GM19438 (cell line): ENCODE results near the gene FANCL.
"Not testable (repeated sequence)": the region's sequence is repeated elsewhere in the genome, so short reads cannot be mapped to it uniquely, and the experiment has no call there.

Source experiments
- ATAC-seq: cut with Tn5 transposase; IDR thresholded peaks from one replicate; pipeline ENCODE4 v1.9.1; 2021; ENCODE audit warnings: low read depth; ENCODE audit not compliant: unreplicated experiment

Gene FANCL

DNA sequence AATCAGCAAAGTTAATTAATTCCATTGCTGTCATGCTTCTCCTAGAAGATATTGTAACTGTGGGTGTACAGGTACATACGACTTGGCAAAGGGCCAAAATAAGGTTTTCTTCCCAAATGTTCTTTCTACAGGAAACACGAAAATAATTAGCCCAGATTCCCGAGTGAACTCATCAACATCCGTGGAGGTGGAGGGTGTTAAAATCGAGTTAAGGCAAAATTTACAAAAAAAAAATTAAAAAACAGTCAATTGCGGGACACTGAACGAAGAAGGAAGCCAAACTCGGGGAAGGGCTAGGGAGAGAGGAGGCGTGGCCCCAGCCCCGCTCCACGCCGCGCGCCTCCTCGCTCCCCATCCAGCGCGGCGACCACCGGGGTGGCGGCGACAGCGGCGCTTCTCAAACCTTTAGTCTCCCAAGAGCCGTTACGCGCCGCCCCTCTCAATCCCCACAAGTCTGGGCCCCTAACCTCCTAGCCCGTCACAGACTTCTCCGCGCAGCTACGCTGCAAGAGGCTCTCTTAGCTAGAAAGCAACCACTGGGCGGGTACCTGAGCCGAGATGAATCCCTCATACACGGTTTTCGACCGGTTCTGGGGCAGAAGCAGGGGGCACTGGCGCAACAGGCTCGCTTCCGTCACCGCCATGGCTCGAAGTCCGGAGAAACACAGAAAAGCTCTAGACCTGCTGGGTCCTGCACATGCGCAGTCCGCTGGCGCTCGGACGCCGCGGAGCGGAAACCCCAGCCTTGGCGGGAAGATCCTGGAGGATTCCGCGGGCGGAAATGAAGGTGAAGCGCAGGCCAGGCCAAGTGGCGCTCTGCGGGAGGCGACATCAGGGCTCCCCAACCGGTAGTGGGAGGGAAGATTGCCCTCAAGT lies at the start of gene FANCL:
FANCL (minus strand) TSS at position 656 of the 876 bp plus-strand sequence; CDS start at position 644, 12 bp downstream.
- peak; percentile 89 for ATAC-seq

- no peak for ATAC-seq
Observed at GRCh38 chr2:58289029-58289428, 47.9 kb upstream of the FANCL start.

DNA sequence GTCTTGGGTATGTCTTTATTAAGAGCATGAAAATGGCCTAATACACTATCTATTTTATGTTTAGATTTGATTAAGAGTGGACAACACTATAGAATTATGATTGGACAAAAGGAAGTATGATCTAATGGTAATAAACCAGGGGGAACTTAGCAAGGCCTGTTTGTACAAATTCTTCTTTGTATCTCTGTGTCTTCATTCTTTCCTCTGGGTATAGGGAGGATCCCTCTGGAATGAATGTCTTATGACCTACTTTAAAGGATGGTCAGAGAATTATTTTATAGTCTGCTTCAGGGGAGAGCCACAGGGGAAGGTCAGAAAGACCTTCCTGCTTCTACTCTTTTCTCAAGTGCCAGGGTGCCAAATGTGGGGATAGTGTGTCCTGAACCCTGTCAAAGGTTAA lies 42.8 kb upstream of the FANCL start:
- ATAC-seq: no peak

- not testable (repeated sequence) for ATAC-seq
Observed at GRCh38 chr2:58275144-58275543, 34.0 kb upstream of the FANCL start.

DNA sequence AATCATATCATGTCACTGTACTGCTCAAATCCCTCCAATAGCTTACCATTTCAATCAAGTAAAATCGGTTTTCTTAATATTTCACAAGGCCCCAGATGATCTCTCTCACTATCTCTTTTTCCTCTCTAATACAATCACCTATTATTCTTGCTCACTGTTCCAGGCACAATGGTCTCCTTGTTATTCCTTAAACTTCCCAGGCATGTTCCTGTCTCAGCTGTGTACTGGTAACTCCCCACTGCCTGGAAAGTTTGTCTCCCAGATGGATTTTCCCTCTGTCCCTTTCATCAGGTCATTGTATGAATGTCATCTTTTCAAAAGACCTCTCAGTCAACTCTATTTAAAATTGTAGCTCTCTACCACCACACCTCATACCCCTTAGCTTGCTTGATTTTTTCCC lies 30.7 kb upstream of the FANCL start:
- no peak for ATAC-seq

GRCh38 chr2:58268685-58269084 lies 27.6 kb upstream of the FANCL start:
- ATAC-seq: no peak

- ATAC-seq: no peak
Observed at GRCh38 chr2:58266211-58266610, 25.1 kb upstream of the FANCL start.

- no peak for ATAC-seq
Observed at GRCh38 chr2:58261209-58261608, 20.1 kb upstream of the FANCL start.

GRCh38 chr2:58258456-58258855 lies 17.3 kb upstream of the FANCL start:
- ATAC-seq: not testable (repeated sequence)

GRCh38 chr2:58251331-58252201 lies 10.4 kb upstream of the FANCL start:
- ATAC-seq: not testable (repeated sequence)

- no peak for ATAC-seq
Observed at GRCh38 chr2:58241546-58241864, 380 bp upstream of the FANCL start.

DNA sequence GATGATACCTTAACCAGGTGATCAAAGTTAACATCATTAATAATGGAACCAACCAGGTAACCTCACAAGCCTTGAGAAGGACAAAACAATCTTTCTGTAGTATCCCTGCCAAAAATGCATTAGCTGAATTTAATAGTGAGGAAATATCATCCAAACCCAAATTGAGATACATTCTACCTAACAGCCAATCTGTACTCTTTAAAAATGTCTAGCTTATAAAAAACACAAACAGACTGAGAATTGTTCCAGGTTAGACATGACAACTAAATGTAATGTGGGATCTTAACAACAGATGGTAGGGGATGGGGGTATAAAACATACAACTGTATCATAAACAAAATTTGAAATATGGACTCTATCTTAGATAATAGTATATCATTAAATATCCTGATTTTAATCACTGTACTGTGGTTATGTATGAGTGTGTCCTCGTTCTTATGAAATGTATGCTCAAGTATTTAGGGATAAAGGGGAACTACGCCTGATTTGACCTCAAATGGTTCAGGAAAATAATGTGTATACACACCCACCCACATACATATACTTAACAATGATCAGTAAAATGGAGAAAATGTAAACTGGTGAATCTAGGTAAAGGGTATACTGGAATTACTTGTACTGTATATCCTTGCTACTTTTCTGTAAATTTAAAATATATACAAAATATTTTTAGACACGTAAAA lies 1.7 kb downstream of the FANCL start:
- no peak for ATAC-seq

- no peak for ATAC-seq
Observed at GRCh38 chr2:58237741-58238140, 3.4 kb downstream of the FANCL start.

DNA sequence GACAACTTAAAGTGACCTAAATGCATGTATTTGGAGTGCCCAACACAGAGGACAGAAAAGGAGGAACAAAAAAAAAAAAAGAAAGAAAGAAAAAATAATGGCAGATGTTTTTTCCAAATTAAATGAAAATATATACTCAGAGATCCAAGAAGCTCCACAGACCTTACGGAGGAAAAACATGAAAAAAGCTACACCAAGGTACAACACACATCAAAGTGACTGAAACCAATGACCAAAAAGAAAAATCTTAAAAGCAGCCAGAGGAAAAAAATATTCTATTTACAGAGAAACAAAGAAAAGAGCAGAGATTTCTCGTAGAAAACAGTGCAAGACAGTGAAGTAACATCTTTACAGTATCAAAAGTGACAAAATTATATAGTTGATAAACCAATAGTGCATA lies 5.1 kb downstream of the FANCL start:
- no peak for ATAC-seq

DNA sequence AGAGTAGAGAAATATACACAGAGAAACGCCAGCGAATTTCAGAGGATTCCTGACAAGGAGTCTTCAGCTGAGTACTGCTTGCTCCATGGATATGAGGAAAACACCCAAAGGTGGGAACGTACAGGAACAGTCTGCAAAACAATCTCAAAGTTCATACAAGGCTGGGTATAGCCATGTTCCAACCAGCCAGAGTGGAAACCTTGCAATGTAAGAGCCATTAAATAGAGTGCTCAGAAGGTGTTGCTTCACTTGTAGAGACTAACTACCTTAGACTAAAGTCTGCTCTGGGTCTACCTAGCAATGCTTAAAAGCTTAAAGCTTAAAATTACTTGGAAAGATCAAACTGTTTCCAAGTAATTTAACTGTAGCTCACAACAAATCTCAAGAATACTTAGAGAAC lies 6.0 kb downstream of the FANCL start:
- ATAC-seq: no peak

- ATAC-seq: no peak
Observed at GRCh38 chr2:58228299-58228698, 12.8 kb downstream of the FANCL start.

GRCh38 chr2:58227171-58227917 lies 13.8 kb downstream of the FANCL start:
- ATAC-seq: no peak

DNA sequence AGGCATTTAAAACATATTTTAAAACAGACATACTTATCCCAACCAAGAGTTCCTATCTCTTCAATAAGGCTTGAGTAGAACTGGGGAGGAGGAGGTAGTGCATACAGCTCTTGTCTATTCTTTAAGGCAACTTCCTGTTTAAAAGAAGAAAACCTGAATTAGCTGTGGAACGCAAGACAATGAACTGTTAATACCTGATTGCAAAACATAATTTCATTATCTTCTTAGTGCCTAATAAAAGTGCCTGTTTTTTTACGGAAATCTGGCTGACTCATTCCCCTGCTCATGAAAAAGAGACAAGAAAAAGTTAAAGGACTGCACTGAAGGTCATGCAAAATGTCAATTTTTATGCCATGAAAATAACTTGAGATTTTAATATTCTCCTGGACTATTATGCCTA lies 19.2 kb downstream of the FANCL start:
- no peak for ATAC-seq

- ATAC-seq: no peak
Observed at GRCh38 chr2:58215429-58215828, 25.7 kb downstream of the FANCL start.

- not testable (repeated sequence) for ATAC-seq
Observed at GRCh38 chr2:58210951-58211568, 30.1 kb downstream of the FANCL start.
